Stomach smooth muscle (tissue), 2 donors: ENCODE data around the gene NEIL3.
"Not testable (repeated sequence)": the region's sequence is repeated elsewhere in the genome, so short reads cannot be mapped to it uniquely, and the experiment has no call there.

Experiments used
- H3K27ac ChIP-seq: one replicate; pipeline ENCODE4 v1.7.0; 2013; ENCODE audit warnings: mild to moderate bottlenecking, low read length, inconsistent platforms
- H3K27me3 ChIP-seq, 2 donors: one replicate each; pipeline ENCODE4 v1.7.0; 2013; ENCODE audit warnings: low read length in 2 of 2; ENCODE audit not compliant: insufficient read depth in 2 of 2, control insufficient read depth in 1 of 2
- H3K36me3 ChIP-seq, 2 donors: one replicate each; pipeline ENCODE4 v1.7.0; 2013; ENCODE audit warnings: low read length in 2 of 2; ENCODE audit not compliant: control insufficient read depth in 2 of 2, insufficient read depth in 2 of 2
- H3K4me1 ChIP-seq: one replicate; pipeline ENCODE4 v1.7.0; 2013; ENCODE audit warnings: low read length; ENCODE audit not compliant: control insufficient read depth, insufficient read depth
- H3K4me3 ChIP-seq, 2 donors: one replicate each; pipeline ENCODE4 v1.7.0; 2013; ENCODE audit warnings: low read length in 2 of 2
- H3K9ac ChIP-seq, 2 donors: one replicate each; pipeline ENCODE4 v1.7.0; 2013; ENCODE audit warnings: low read length in 2 of 2, mild to moderate bottlenecking in 1 of 2
- H3K9me3 ChIP-seq, 2 donors: one replicate each; pipeline ENCODE4 v1.7.0; 2013; ENCODE audit warnings: low read length in 2 of 2; ENCODE audit not compliant: control insufficient read depth in 2 of 2
- donor health status: healthy.
- donor health status: Pancreatic carcinoma.

Gene NEIL3

GRCh38 chr4:177301126-177301639 is 8.5 kb upstream of the NEIL3 start:
- Histone ChIP-seq H3K36me3 (no peaks in the 10 kb centered on the region), H3K27ac (no peak overlapping the region), H3K4me3 (no peak overlapping the region), H3K27me3 (no peaks in the 10 kb centered on the region), H3K9ac (no peak overlapping the region), H3K9me3 (peaks cover 2 to 9% of the 10 kb centered on the region in 2 donors), H3K4me1 (no peaks in the 10 kb centered on the region)

DNA sequence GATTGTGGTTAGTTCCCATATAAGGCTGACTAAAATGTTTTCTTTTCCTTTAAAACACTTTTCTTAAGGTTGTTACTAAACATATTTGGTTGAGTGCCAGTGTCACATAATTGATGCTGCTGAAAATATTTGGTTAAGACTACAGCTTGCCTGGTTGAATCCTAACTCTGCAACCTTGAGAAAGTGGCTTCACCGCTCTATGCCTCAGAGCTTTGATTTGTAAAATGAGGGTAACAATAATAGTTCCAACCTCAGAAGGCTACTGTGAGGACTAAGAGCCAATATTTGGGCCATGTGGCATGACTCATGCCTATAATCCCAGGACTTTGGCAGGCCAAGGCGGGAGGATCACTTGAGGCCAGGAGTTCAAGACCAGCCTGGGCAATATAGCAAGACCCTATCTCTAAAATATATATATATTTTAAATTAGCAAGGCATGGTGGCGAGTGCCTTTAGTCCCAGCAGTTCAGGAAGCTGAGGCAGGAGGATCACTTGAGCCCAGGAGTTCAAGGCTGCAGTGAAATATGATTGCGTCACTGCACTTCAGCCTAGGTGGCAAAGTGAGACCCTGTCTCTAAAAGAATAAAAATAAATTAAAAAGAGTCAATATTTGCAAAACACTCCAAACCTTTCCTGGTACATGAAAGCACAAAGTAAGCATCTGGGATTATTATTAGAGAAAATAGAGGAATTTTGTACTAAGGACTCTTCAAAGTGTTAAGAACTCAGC is 7.1 kb upstream of the NEIL3 start:
- peaks cover 1 to 7% of the 10 kb centered on the region in 2 donors for H3K9me3 ChIP-seq
- H3K36me3 ChIP-seq, result no peaks in the 10 kb centered on the region
- no peak overlapping the region for H3K27ac ChIP-seq
- no peaks in the 10 kb centered on the region for H3K4me1 ChIP-seq
- H3K27me3 ChIP-seq, result no peaks in the 10 kb centered on the region
- no peak overlapping the region for H3K9ac ChIP-seq
- no peak overlapping the region for H3K4me3 ChIP-seq

DNA sequence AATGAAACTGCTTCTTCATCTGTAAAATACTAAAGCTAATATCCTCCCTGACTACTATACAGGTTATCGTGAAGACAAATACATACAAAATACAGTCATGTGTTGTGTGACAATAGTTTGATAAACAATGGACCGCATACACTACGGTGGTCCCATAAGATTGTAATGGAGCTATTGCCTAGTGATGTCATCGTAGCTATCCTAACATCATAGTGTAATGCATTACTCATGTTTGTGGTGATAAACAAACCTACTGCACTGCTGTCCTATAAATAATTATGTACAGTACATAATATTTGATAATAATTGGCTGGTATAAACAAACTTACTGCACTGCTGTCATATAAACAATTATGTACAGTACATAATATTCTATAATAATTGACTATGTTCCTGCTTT is 5.6 kb upstream of the NEIL3 start:
- H3K36me3 ChIP-seq, result no peaks in the 10 kb centered on the region
- H3K4me3 ChIP-seq, result no peak overlapping the region
- no peak overlapping the region for H3K27ac ChIP-seq
- no peaks in the 10 kb centered on the region for H3K27me3 ChIP-seq
- H3K9ac ChIP-seq, result no peak overlapping the region
- H3K4me1 ChIP-seq, result no peaks in the 10 kb centered on the region
- no peaks in the 10 kb centered on the region for H3K9me3 ChIP-seq

- H3K27me3 ChIP-seq, H3K9me3 ChIP-seq, H3K36me3 ChIP-seq, H3K9ac ChIP-seq, H3K27ac ChIP-seq, H3K4me3 ChIP-seq, H3K4me1 ChIP-seq: not testable (repeated sequence)
Measured at GRCh38 chr4:177304864-177305263, 4.8 kb upstream of the NEIL3 start.

- Histone ChIP-seq H3K9ac (no peak overlapping the region), H3K4me3 (no peak overlapping the region), H3K27ac (no peak overlapping the region), H3K27me3 (no peaks in the 10 kb centered on the region), H3K4me1 (peaks cover 5% of the 10 kb centered on the region), H3K9me3 (no peaks in the 10 kb centered on the region), H3K36me3 (no peaks in the 10 kb centered on the region)
Measured at GRCh38 chr4:177308125-177308524, 1.5 kb upstream of the NEIL3 start.

DNA sequence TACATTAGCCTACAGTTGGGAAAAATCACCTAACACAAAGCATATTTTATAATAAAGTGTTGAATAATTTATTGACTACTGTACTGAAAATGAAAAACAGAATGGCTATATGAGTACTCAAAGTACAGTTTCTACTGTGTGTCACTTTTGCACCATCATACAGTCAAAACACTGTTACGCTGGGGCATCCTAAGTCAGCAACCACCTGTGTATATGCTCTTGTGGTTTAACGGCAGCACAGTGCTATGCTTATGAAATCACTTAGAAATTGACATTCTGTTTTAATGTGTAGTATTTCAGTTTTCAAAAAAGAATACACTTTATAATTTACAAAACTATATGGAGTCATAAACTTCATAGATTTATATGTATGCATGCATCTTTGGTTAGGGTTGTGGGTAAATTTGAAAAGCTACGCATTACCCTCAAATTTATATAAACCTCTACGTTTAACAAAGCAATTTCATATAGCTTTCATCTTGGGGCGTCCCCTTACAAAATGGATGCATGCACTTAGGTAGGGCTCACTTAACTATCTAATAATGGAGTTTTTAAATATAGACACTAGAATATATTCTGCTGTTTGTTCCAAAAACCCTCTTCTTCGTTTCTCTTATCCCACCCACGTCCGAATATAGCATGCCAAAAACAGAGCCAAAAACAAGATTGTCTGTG is 690 bp upstream of the NEIL3 start:
- Histone ChIP-seq H3K4me1 (peaks cover 5% of the 10 kb centered on the region), H3K36me3 (no peaks in the 10 kb centered on the region), H3K4me3 (peak overlapping the region; percentile 68 to 78), H3K9ac (peak overlapping the region in 1 of 2 donors; percentile 26), H3K27me3 (no peaks in the 10 kb centered on the region), H3K9me3 (no peaks in the 10 kb centered on the region), H3K27ac (no peak overlapping the region)

GRCh38 chr4:177311589-177311988 is 1.9 kb downstream of the NEIL3 start:
- no peaks in the 10 kb centered on the region for H3K36me3 ChIP-seq
- peaks cover 5% of the 10 kb centered on the region for H3K4me1 ChIP-seq
- no peaks in the 10 kb centered on the region for H3K9me3 ChIP-seq
- H3K9ac ChIP-seq, result no peak overlapping the region
- H3K27ac ChIP-seq, result no peak overlapping the region
- H3K4me3 ChIP-seq, result no peak overlapping the region
- H3K27me3 ChIP-seq, result no peaks in the 10 kb centered on the region

DNA sequence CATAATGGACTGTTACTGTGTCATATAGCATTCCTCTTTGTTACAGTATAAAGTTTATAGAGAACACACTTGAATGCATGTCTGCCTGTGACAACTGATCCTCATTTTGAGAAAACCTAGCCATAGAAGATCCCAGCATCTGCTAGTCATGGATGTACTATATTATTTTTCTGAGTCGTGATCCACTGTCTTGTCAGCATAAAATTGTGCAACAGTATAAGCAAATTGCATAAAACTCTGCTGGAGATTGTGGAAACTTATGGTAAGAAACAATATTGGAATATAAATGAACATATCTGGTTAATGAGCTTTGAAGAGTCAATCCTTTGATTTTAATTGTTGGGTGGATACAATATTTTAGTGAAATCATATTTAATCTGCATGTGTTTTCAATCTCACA is 3.6 kb downstream of the NEIL3 start:
- Histone ChIP-seq H3K36me3 (no peaks in the 10 kb centered on the region), H3K4me1 (peaks cover 5% of the 10 kb centered on the region), H3K9me3 (no peaks in the 10 kb centered on the region), H3K4me3 (no peak overlapping the region), H3K9ac (no peak overlapping the region), H3K27ac (no peak overlapping the region), H3K27me3 (no peaks in the 10 kb centered on the region)

- no peak overlapping the region for H3K9ac ChIP-seq
- H3K4me3 ChIP-seq, result no peak overlapping the region
- H3K27ac ChIP-seq, result no peak overlapping the region
Measured at GRCh38 chr4:177315767-177316464, 6.2 kb downstream of the NEIL3 start.

DNA sequence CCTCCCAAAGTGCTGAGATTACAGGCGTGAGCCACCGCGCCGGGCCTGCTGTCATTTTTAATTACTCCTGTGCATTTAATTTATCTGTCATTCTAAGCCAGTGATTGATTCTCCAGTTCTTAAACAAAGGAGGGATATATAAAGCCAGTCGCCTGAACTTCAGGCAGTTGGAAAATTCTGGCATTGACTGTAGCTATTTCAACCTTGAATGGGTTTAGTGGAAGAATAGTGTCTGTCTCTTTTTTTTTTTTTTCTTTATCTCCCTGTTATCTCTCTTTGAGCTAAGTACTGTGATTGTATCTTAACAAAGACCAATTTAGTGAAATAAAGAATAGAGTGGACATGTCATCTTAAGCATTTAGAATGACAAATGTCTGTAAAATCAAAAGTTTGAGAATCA is 11.0 kb downstream of the NEIL3 start:
- H3K27me3 ChIP-seq, result no peaks in the 10 kb centered on the region
- no peak overlapping the region for H3K4me3 ChIP-seq
- no peak overlapping the region for H3K9ac ChIP-seq
- H3K4me1 ChIP-seq, result no peaks in the 10 kb centered on the region
- no peaks in the 10 kb centered on the region for H3K9me3 ChIP-seq
- no peaks in the 10 kb centered on the region for H3K36me3 ChIP-seq
- H3K27ac ChIP-seq, result no peak overlapping the region

More at GRCh38 chr4:177315767-177316464, 6.2 kb downstream of the NEIL3 start:
- Histone ChIP-seq H3K4me1 (no peaks in the 10 kb centered on the region), H3K9me3 (no peaks in the 10 kb centered on the region), H3K27me3 (no peaks in the 10 kb centered on the region), H3K36me3 (no peaks in the 10 kb centered on the region)
